ENCODE data around the gene RUSF1. TPM values are rescaled to one million over a fixed set of nuclear protein-coding genes. Genes with fewer than 3 reads are reported as not detected.
A peak's percentile ranks its signal among the peaks of the same experiment; 100 is the strongest.

The RUSF1 gene
- total and polyA plus RNA-seq, 9 of the 15 experiments (the other 6 are each of a cell fraction or from before 2014, with no cell fraction given) = 0.80 to 52.8 (median 27.6) TPM

GRCh38 chr16:31452631-31453106 is 55.5 kb downstream of the RUSF1 start (continued):
- no peak for TF ChIP-seq MAZ (CRISPR knock-in tag; conservative IDR thresholded peaks at IDR 0.05 in 1 of 2, IDR thresholded peaks at IDR 0.05 in 1 of 2)
- TF ChIP-seq JUND (IDR thresholded peaks at IDR 0.05; ENCODE audit: borderline replicate concordance, low read depth, low read length) = peak; percentile 46; the same call in 1 of the 2 replicates
- TF ChIP-seq JUND (tag; IDR thresholded peaks at IDR 0.05; ENCODE audit: borderline replicate concordance, low read depth, low read length) = no peak
- no peak for TF ChIP-seq NRF1 (conservative IDR thresholded peaks at IDR 0.05 in 1 of 2, IDR thresholded peaks at IDR 0.05 in 1 of 2)
- TF ChIP-seq STAT5A (IDR thresholded peaks at IDR 0.05; ENCODE audit: borderline replicate concordance, low read length) = no peak
- TF ChIP-seq TEAD2 (tag; IDR thresholded peaks at IDR 0.05) = no peak
- TF ChIP-seq POLR3A (IDR thresholded peaks at IDR 0.05; ENCODE audit: borderline replicate concordance, extremely low read depth, insufficient read depth, insufficient read length) = no peak
- TF ChIP-seq COPS2 (conservative IDR thresholded peaks at IDR 0.05) = no peak
- TF ChIP-seq TGIF2 (CRISPR knock-in tag; IDR thresholded peaks at IDR 0.05) = no peak
- TF ChIP-seq RREB1 (CRISPR knock-in tag; IDR thresholded peaks at IDR 0.05) = no peak
- TF ChIP-seq ZNF57 (CRISPR knock-in tag; IDR thresholded peaks at IDR 0.05) = no peak
- TF ChIP-seq ILK (tag; IDR thresholded peaks at IDR 0.05; ENCODE audit: borderline replicate concordance, low read depth) = no peak
- peak; percentile 21; the same call in 1 of the 2 replicates for TF ChIP-seq MAFF (IDR thresholded peaks at IDR 0.05; ENCODE audit: low read length)
- TF ChIP-seq ZNF324 (CRISPR knock-in tag; IDR thresholded peaks at IDR 0.05) = no peak
- no peak for TF ChIP-seq PML (IDR thresholded peaks at IDR 0.05; ENCODE audit: low read length)
- no peak for TF ChIP-seq TEAD1 (CRISPR knock-in tag; IDR thresholded peaks at IDR 0.05)
- no peak for TF ChIP-seq MAX (CRISPR knock-in tag; IDR thresholded peaks at IDR 0.05)
- no peak for TF ChIP-seq GTF2E2 (tag; IDR thresholded peaks at IDR 0.05)
- TF ChIP-seq HCFC1 (IDR thresholded peaks at IDR 0.05; ENCODE audit: low read depth, low read length) = no peak
- TF ChIP-seq PRDM10 (IDR thresholded peaks at IDR 0.05; ENCODE audit: partially characterized antibody) = no peak

Measured in K562 (cell line).